ENCODE results near the gene TAS2R60. TPM values are rescaled to one million over a fixed set of nuclear protein-coding genes. Genes with fewer than 3 reads are reported as not detected.

Gene TAS2R60
- total RNA-seq, 4 donors from 2014 or later: 1.3 TPM; not detected in 3

- Histone ChIP-seq H3K4me1 (no peaks in the 10 kb centered on the region), H3K27ac (peak overlapping the region in 2 of 4 donors; percentile 43 to 63), H3K36me3 (no peaks in the 10 kb centered on the region), H3K27me3 (no peaks in the 10 kb centered on the region), H3K4me3 (no peak overlapping the region), H3K9me3 (no peaks in the 10 kb centered on the region)
- TF ChIP-seq POLR2A (IDR thresholded peaks at IDR 0.05) (no peak), CTCF (IDR thresholded peaks at IDR 0.05) (no peak)
- DNase-seq: no peak
Observed at GRCh38 chr7:143487061-143487460, 43.8 kb downstream of the TAS2R60 start.

- Histone ChIP-seq H3K9me3 (no peaks in the 10 kb centered on the region), H3K36me3 (no peaks in the 10 kb centered on the region), H3K27ac (peak overlapping the region in 2 of 4 donors; percentile 23 to 43), H3K27me3 (no peaks in the 10 kb centered on the region), H3K4me1 (no peaks in the 10 kb centered on the region), H3K4me3 (no peak overlapping the region)
- peak in 2 of 3 donors; percentile 67 to 80 for DNase-seq
- TF ChIP-seq CTCF (IDR thresholded peaks at IDR 0.05) (no peak), POLR2A (IDR thresholded peaks at IDR 0.05) (no peak)
Observed at GRCh38 chr7:143487566-143487965, 44.3 kb downstream of the TAS2R60 start.

- H3K27ac ChIP-seq: no peak overlapping the region
- H3K27me3 ChIP-seq: no peaks in the 10 kb centered on the region
- no peaks in the 10 kb centered on the region for H3K36me3 ChIP-seq
- H3K9me3 ChIP-seq: no peaks in the 10 kb centered on the region
- TF ChIP-seq CTCF (IDR thresholded peaks at IDR 0.05): peak in 4 of 6 experiments; percentile 33 to 59 (median 53)
- no peak for TF ChIP-seq POLR2A (IDR thresholded peaks at IDR 0.05)
- H3K4me3 ChIP-seq: no peak overlapping the region
- peak in 1 of 3 donors; percentile 64 for DNase-seq
- H3K4me1 ChIP-seq: no peaks in the 10 kb centered on the region
Observed at GRCh38 chr7:143490717-143491306, 47.6 kb downstream of the TAS2R60 start.

GRCh38 chr7:143492043-143492471 lies 48.8 kb downstream of the TAS2R60 start:
- H3K4me1 ChIP-seq: no peaks in the 10 kb centered on the region
- TF ChIP-seq CTCF (IDR thresholded peaks at IDR 0.05) (no peak), POLR2A (IDR thresholded peaks at IDR 0.05) (no peak)
- H3K27me3 ChIP-seq: no peaks in the 10 kb centered on the region
- H3K27ac ChIP-seq: no peak overlapping the region
- no peak for DNase-seq
- no peaks in the 10 kb centered on the region for H3K9me3 ChIP-seq
- H3K4me3 ChIP-seq: no peak overlapping the region
- H3K36me3 ChIP-seq: no peaks in the 10 kb centered on the region

GRCh38 chr7:143492799-143493739 lies 49.8 kb downstream of the TAS2R60 start:
- H3K9me3 ChIP-seq: no peaks in the 10 kb centered on the region
- H3K27me3 ChIP-seq: no peaks in the 10 kb centered on the region
- DNase-seq: no peak
- no peak overlapping the region for H3K4me3 ChIP-seq
- no peak for TF ChIP-seq POLR2A (IDR thresholded peaks at IDR 0.05)
- TF ChIP-seq CTCF (IDR thresholded peaks at IDR 0.05): no peak
- no peak overlapping the region for H3K27ac ChIP-seq
- no peaks in the 10 kb centered on the region for H3K36me3 ChIP-seq
- no peaks in the 10 kb centered on the region for H3K4me1 ChIP-seq

Data from Peyer's patch (tissue), 4 donors.